IMR-90 (cell line): ENCODE results near the gene INHBE. TPM values are rescaled to one million over a fixed set of nuclear protein-coding genes. Genes with fewer than 3 reads are reported as not detected.
"Not testable (repeated sequence)": the region's sequence is repeated elsewhere in the genome, so short reads cannot be mapped to it uniquely, and the experiment has no call there.

ENCODE experiments used
- ATAC-seq: fragments of 200-7000 bp; cut with Tn5 transposase; 2 replicates; pipeline ENCODE4 v1.9.1; 2020; ENCODE audit warnings: low read depth, mild to moderate bottlenecking, moderate library complexity
- BruUV-seq: library from RNA; stranded (reverse); fragments of 400-500 nt; replicated peaks from 2 replicates; lab custom pipeline; 2021; lab: Mats Ljungman, UMichigan
- CTCF ChIA-PET: fragments of 300-600 bp; formaldehyde crosslinking; extraction: SDS; loops from one replicate; lab custom pipeline; 2021; ENCODE audit warnings: antibody characterized with exemption; lab: Yijun Ruan, JAX
- POLR2A ChIA-PET: fragments of 300-600 bp; sonication (Branson Sonifier 250); formaldehyde crosslinking; loops from one replicate; lab custom pipeline; 2022; ENCODE audit warnings: antibody characterized with exemption; ENCODE audit not compliant: unreplicated experiment; lab: Charles Lee
- DNase-seq: peaks from one replicate; pipeline ENCODE4 v3.0.0; 2013
- H2AFZ ChIP-seq: replicated peaks from 2 replicates; pipeline ENCODE3; 2013; ENCODE audit warnings: low read length, mild to moderate bottlenecking; ENCODE audit not compliant: poor library complexity
- H2AK5ac ChIP-seq: 2 replicates; pipeline ENCODE4 v1.6.1; 2013; ENCODE audit warnings: low read depth, low read length, inconsistent platforms
- H2AK9ac ChIP-seq: replicated peaks from 2 replicates; pipeline ENCODE3; 2013; ENCODE audit warnings: mild to moderate bottlenecking, low read depth, low read length, moderate library complexity; ENCODE audit not compliant: poor library complexity
- H2BK120ac ChIP-seq: 2 replicates; pipeline ENCODE4 v1.6.1; 2013; ENCODE audit warnings: low read depth, low read length, inconsistent platforms
- H2BK15ac ChIP-seq: 3 replicates; pipeline ENCODE4 v1.6.1; 2013; ENCODE audit warnings: low read depth, low read length, inconsistent platforms
- H2BK20ac ChIP-seq: 2 replicates; pipeline ENCODE4 v1.6.1; 2013; ENCODE audit warnings: low read depth, mild to moderate bottlenecking, inconsistent platforms, low read length, moderate library complexity
- H2BK5ac ChIP-seq: 2 replicates; pipeline ENCODE4 v1.6.1; 2013; ENCODE audit warnings: mild to moderate bottlenecking, low read depth, low read length, inconsistent platforms; ENCODE audit not compliant: poor library complexity, severe bottlenecking
- H3K14ac ChIP-seq: replicated peaks from 2 replicates; pipeline ENCODE4 v1.6.1; 2013; ENCODE audit warnings: low read depth, low read length, inconsistent platforms
- H3K18ac ChIP-seq: 2 replicates; pipeline ENCODE4 v1.6.1; 2013; ENCODE audit warnings: low read depth, low read length, control low read depth
- H3K23ac ChIP-seq: 2 replicates; pipeline ENCODE4 v1.6.1; 2013; ENCODE audit warnings: low read depth, low read length, inconsistent platforms
- H3K27ac ChIP-seq: 2 replicates; pipeline ENCODE4 v1.5.1; 2013; ENCODE audit warnings: mild to moderate bottlenecking, control low read depth, low read length; ENCODE audit not compliant: insufficient read depth
- H3K27me3 ChIP-seq: 2 replicates; pipeline ENCODE4 v1.6.1; 2013; ENCODE audit warnings: low read length; ENCODE audit not compliant: control insufficient read depth, insufficient read depth
- H3K36me3 ChIP-seq: 2 replicates; pipeline ENCODE4 v1.6.1; 2013; ENCODE audit warnings: low read length, mixed read lengths; ENCODE audit not compliant: control insufficient read depth, insufficient read depth
- H3K4ac ChIP-seq: 2 replicates; pipeline ENCODE4 v1.6.1; 2013; ENCODE audit warnings: low read depth, low read length, inconsistent platforms
- H3K4me1 ChIP-seq: 2 replicates; pipeline ENCODE4 v1.6.1; 2013; ENCODE audit warnings: low read length, mixed read lengths; ENCODE audit not compliant: control insufficient read depth, insufficient read depth
- H3K4me2 ChIP-seq: 2 replicates; pipeline ENCODE4 v1.6.1; 2013; ENCODE audit warnings: low read depth, mild to moderate bottlenecking, control low read depth, low read length, moderate library complexity
- H3K4me3 ChIP-seq: 2 replicates; pipeline ENCODE4 v1.5.1; 2013; ENCODE audit warnings: low read depth, mild to moderate bottlenecking, control low read depth, low read length, moderate library complexity; ENCODE audit not compliant: insufficient read depth
- H3K56ac ChIP-seq: 2 replicates; pipeline ENCODE4 v1.6.1; 2013; ENCODE audit warnings: low read length, inconsistent platforms; ENCODE audit not compliant: insufficient read depth; ENCODE audit errors: extremely low read depth
- H3K79me1 ChIP-seq, 2 experiments: 2 replicates each; pipeline ENCODE4 v1.6.1; 2013; ENCODE audit warnings: low read length in 2 of 2, inconsistent platforms in 1 of 2, low read depth in 1 of 2
- H3K9ac ChIP-seq: 2 replicates; pipeline ENCODE4 v1.6.1; 2013; ENCODE audit warnings: low read depth, low read length, control low read depth
- H3K9me1 ChIP-seq: 2 replicates; pipeline ENCODE4 v1.6.1; 2013; ENCODE audit warnings: low read length, inconsistent platforms; ENCODE audit not compliant: insufficient read depth
- H3K9me3 ChIP-seq: 2 replicates; pipeline ENCODE4 v1.6.1; 2013; ENCODE audit warnings: low read length; ENCODE audit not compliant: control insufficient read depth, insufficient read depth
- H4K20me1 ChIP-seq: 2 replicates; pipeline ENCODE4 v1.6.1; 2013; ENCODE audit warnings: low read length, inconsistent platforms; ENCODE audit not compliant: insufficient read depth
- H4K5ac ChIP-seq: 2 replicates; pipeline ENCODE4 v1.6.1; 2013; ENCODE audit warnings: mild to moderate bottlenecking, low read depth, low read length, control low read depth
- H4K8ac ChIP-seq, 2 experiments: 2 replicates each; pipeline ENCODE4 v1.6.1; 2013; ENCODE audit warnings: low read depth in 2 of 2, low read length in 2 of 2, control low read depth in 1 of 2, inconsistent platforms in 1 of 2
- H4K91ac ChIP-seq: 2 replicates; pipeline ENCODE4 v1.6.1; 2013; ENCODE audit warnings: low read depth, low read length, inconsistent platforms; ENCODE audit not compliant: insufficient read depth
- MXI1 ChIP-seq: IDR thresholded peaks from 2 replicates; pipeline ENCODE4 v1.6.1; 2012; ENCODE audit warnings: low read depth, mild to moderate bottlenecking, low read length, moderate library complexity, borderline replicate concordance
- RFX5 ChIP-seq: IDR thresholded peaks from 2 replicates; pipeline ENCODE4 v1.8.0; 2012; ENCODE audit warnings: low read depth, mild to moderate bottlenecking, low read length, moderate library complexity
- WGBS, 2 experiments: methylation state at CpG; one replicate each; pipeline versions ENCODE4 v1.1.5 to v1.1.7; 2013; ENCODE audit warnings: missing lambda C conversion rate in 2 of 2; ENCODE audit not compliant: insufficient read length in 1 of 2; ENCODE audit errors: extremely low coverage in 2 of 2; 5-methylcytosine and 5-hydroxymethylcytosine counted together
- dilution Hi-C: fragments of 300-500 bp; cut with HindIII; formaldehyde crosslinking; loops from one replicate; pipeline ENCODE4 v1.14.3; 2018; ENCODE audit warnings: low sequenced_read_pairs; ENCODE audit not compliant: unreplicated experiment
- in situ Hi-C: fragments of 300-500 bp; cut with MboI; formaldehyde crosslinking; loops from 3 replicates; pipeline ENCODE4 v1.14.3; 2019; ENCODE audit warnings: low sequenced_read_pairs, inconsistent platforms, mixed read lengths
- intact Hi-C: fragments of 100-400 bp; cut with micrococcal nuclease; formaldehyde crosslinking; loops from 2 replicates; pipeline ENCODE4 v1.10.0; 2022
- polyA plus RNA-seq, 3 experiments: library from polyadenylated mRNA; depleted of rRNA; stranded (reverse); fragments of >200 nt; gene quantifications; 2 replicates each; pipeline ENCODE4 v1.2.3, GENCODE V29; 2012; ENCODE audit warnings: low replicate concordance in 1 of 3
- total RNA-seq: library from RNA; depleted of rRNA; stranded (reverse); fragments of >200 nt; gene quantifications from 2 replicates; pipeline ENCODE4 v1.2.3, GENCODE V29; 2012

INHBE gene
- total and polyA plus RNA-seq, 2 of the 4 experiments (the other 2 are of a cell fraction) = 0.90 to 1.7 TPM

DNA sequence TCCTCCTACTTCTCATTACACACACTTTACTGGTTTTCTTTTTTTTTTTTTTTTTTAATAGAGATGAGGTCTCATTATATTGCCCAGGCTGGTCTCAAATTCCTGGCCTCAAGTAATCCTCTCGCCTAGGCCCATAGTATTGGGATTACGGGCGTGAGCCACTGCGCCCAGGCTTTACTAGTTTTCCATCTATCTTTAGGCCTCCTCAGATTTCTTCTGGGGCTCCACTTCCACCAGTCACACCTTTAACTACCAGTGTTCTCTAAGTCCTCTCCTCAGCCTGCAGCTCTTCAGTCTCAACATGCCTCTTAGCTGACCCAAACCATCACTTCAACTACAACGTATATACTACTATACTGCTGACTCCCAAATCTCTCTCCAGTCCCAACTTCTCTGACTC, 34.6 kb upstream of the INHBE start:
- DNase-seq (no peak), ATAC-seq (no peak)
- Histone ChIP-seq H3K4me2 (no peak overlapping the region), H3K36me3 (peaks cover 11% of the 10 kb centered on the region), H3K14ac (no peak overlapping the region), H2BK120ac (no peak overlapping the region), H4K20me1 (peaks cover 20% of the 10 kb centered on the region), H2AK5ac (no peak overlapping the region), H3K27ac (no peak overlapping the region), H3K4me1 (0 out of 2 replicates have a peak, but pooled peaks cover 2% of the 10 kb centered on the region), H3K9me3 (no peaks in the 10 kb centered on the region), H2BK15ac (no peak overlapping the region), H3K79me1 (peaks cover 38 to 72% of the 10 kb centered on the region in 2 experiments), H4K5ac (no peak overlapping the region), H3K23ac (no peak overlapping the region), H2AFZ (no peak overlapping the region), H2BK20ac (no peak overlapping the region), H2AK9ac (no peak overlapping the region), H3K9me1 (peaks cover 2% of the 10 kb centered on the region; the same call in 1 of the 2 replicates), H3K9ac (no peak overlapping the region), H4K91ac (no peak overlapping the region), H3K27me3 (no peaks in the 10 kb centered on the region), H2BK5ac (no peak overlapping the region), H3K4me3 (no peak overlapping the region), H4K8ac (no peak overlapping the region), H3K56ac (no peak overlapping the region), H3K4ac (no peak overlapping the region), H3K18ac (no peak overlapping the region)
- TF ChIP-seq RFX5 (no peak), MXI1 (no peak)
- no TSS peak for BruUV-seq
- ChIA-PET CTCF (no interaction called here), POLR2A (no interaction called here)
- WGBS, 2 experiments = 100% methylated on average over 4 of the region's 5 CpGs; no CpG with 5 or more reads in 1 of the 2 experiments
- dilution Hi-C loops = no loop called here
- in situ Hi-C loops = no loop called here
- intact Hi-C loops = no loop called here

DNA sequence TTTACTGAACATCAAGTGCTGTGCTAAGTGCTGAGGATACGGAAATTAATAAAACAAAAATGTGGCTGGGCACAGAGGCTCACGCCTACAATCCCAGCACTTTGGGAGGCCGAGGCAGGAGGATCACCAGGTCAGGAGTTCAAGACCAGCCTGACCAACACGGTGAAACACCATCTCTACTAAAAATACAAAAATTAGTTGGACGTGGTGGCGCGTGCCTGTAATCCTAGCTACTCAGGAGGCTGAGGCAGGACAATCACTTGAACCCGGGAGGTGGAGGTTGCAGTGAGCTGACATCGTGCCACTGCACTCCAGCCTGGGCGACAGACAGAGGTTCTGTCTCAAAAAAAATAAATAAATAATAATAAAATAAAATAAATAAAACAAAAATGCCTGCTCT, 28.2 kb upstream of the INHBE start:
- H3K23ac ChIP-seq, BruUV-seq, H2BK15ac ChIP-seq, H3K9me3 ChIP-seq, CTCF ChIA-PET, intact Hi-C loops, H3K4me1 ChIP-seq, DNase-seq, in situ Hi-C loops, H2AK5ac ChIP-seq, H4K91ac ChIP-seq, H3K27me3 ChIP-seq, H4K20me1 ChIP-seq, H2AK9ac ChIP-seq, ATAC-seq, H3K14ac ChIP-seq, H3K9ac ChIP-seq, H3K4me2 ChIP-seq, H3K18ac ChIP-seq, H2BK5ac ChIP-seq, H3K56ac ChIP-seq, H2BK20ac ChIP-seq, H3K4ac ChIP-seq, H2AFZ ChIP-seq, H3K4me3 ChIP-seq, H3K27ac ChIP-seq, H4K5ac ChIP-seq, H4K8ac ChIP-seq, H2BK120ac ChIP-seq, H3K9me1 ChIP-seq, dilution Hi-C loops: not testable (repeated sequence)
- WGBS, 2 experiments = 100% methylated on average over 1 of the region's 10 CpGs; no CpG with 5 or more reads in 1 of the 2 experiments
- POLR2A ChIA-PET = interaction anchor here (0.6 kb wide), 1 partner anchor 36 kb away, joined by 3 read pairs; no protein-coding TSS in a partner anchor
- H3K79me1 ChIP-seq = peaks cover 36 to 70% of the 10 kb centered on the region in 2 experiments
- H3K36me3 ChIP-seq = peaks cover 11% of the 10 kb centered on the region
